ENCODE results near the gene GNL3L. TPM values are rescaled to one million over a fixed set of nuclear protein-coding genes. Genes with fewer than 3 reads are reported as not detected.

Gene GNL3L, protein sequence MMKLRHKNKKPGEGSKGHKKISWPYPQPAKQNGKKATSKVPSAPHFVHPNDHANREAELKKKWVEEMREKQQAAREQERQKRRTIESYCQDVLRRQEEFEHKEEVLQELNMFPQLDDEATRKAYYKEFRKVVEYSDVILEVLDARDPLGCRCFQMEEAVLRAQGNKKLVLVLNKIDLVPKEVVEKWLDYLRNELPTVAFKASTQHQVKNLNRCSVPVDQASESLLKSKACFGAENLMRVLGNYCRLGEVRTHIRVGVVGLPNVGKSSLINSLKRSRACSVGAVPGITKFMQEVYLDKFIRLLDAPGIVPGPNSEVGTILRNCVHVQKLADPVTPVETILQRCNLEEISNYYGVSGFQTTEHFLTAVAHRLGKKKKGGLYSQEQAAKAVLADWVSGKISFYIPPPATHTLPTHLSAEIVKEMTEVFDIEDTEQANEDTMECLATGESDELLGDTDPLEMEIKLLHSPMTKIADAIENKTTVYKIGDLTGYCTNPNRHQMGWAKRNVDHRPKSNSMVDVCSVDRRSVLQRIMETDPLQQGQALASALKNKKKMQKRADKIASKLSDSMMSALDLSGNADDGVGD
- polyA plus RNA-seq: 0.31 and 0.70 TPM in 2 replicates

DNA sequence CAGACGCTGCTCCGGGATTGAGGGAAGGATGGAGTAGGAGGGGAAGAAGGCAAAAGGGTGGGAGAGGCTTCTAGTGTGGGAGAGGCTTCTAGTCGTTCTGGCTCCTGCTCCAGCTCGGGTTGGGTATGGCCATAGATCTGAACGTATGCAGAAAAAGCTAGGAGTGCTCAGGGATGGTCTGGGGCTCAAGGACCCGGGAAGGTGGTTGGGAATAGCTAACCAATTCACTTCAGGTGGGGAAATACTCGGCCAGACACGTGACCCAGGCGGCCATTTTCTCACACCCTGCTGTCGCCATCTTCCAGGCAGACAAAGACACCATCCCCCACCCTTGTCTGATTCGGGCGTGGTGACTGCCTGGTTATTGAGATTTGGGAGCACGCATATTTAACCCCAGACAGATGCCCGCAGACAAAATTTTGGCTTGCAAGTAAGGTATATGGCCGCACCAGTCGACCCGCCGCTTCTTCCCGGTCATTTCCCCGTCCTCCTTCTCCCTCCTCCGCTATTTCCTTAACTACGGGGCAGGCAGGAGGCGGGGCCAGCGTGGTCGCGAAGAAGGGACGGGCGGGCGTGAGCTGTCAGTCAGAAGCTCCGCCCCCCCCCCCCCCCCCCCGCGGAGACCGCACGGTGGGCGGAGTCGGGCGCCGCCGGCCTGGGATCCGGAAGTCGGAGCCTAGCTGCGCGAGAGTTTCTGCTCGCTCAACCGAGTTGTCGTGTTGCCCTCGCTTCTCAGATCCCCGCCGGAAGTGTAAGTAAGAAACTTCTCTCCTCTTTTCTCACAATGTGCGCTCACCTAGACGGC, at the start of gene GNL3L:
TSS of gene GNL3L (plus strand) at position 668 of the 805 bp plus-strand sequence. CDS start 2,348 bp downstream, outside the sequence.

DNA sequence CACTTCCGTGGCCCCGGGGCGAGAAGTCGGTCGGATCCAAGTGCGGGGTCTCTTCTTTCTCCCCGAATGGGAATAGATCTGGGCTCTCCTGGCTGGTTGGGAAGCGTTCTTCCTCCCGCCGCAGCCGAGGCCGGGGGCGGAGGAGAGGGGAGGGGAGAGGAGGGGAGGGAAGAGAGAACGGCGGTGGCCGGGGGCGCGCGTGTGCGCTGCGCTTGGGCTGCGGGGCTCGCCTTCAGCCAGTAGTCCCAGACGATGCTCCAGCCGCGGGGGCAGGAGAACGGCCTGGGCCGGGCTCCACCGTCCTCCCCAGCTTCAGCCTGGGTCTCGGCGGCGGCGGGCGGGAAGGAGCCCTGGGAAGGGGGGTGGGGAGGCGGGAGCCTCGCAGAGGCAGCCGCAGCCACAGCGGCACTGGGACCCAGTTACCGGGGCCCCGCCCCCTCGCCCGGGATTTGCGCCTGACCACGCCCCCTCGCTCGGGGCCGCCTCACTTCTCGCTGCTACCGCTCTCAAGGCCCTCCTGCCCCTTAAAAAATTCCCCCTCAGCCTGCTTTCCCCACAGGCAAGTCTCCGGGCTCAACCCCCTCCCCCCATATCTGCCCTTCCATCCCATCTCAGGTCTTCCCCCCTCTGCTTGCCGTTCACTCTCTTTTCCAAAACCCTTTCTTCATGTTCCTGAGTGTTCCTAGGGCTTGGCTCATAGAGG, 34.1 kb upstream of the GNL3L start, which contains the start of gene FGD1:
TSS of gene FGD1 (minus strand) at position 421 of the 703 bp plus-strand sequence. CDS start 802 bp downstream, outside the sequence.

Other genes with a start within 250 kb of the GNL3L start
- gene WNK3, start 172.2 kb upstream of the GNL3L start, polyA plus RNA-seq: 8.3 and 11.7 TPM in 2 replicates
- 20.1 and 32.3 TPM in 2 replicates for gene TSR2, start 89.8 kb upstream of the GNL3L start, polyA plus RNA-seq
- 0.59 and 1.1 TPM in 2 replicates for gene FGD1, start 34.0 kb upstream of the GNL3L start, polyA plus RNA-seq

All from Purkinje cell (primary cell).